ENCODE data around the gene FUT2. TPM values are rescaled to one million over a fixed set of nuclear protein-coding genes. Genes with fewer than 3 reads are reported as not detected.

Gene FUT2
- total RNA-seq, 1 donor from 2014 or later: not detected

- CTCF ChIA-PET: no interaction called here
- H3K9me3 Mint-ChIP-seq: peaks cover 2% of the 10 kb centered on the region
- no peak overlapping the region for H3K4me3 Mint-ChIP-seq
- peaks cover 12% of the 10 kb centered on the region for H3K4me1 Mint-ChIP-seq
- H3K27ac Mint-ChIP-seq: no peak overlapping the region
- TF ChIP-seq CTCF (IDR thresholded peaks at IDR 0.05): no peak
- no peak for DNase-seq
- intact Hi-C loops (cut with micrococcal nuclease): loop anchor here (5.0 kb wide), 1 partner anchor 233 kb away; the partner anchor contains the start of gene LMTK3
- peaks cover 20% of the 10 kb centered on the region for H3K27me3 Mint-ChIP-seq
- POLR2A ChIA-PET: interaction anchor here (0.6 kb wide), 2 partner anchors 100 to 249 kb away, joined by 3 to 4 read pairs; partner anchors contain the start of gene CA11
- no peaks in the 10 kb centered on the region for H3K36me3 Mint-ChIP-seq (ENCODE audit: low read depth)
- ATAC-seq (ENCODE audit: low read depth): peak; percentile 65
Observed at GRCh38 chr19:48745208-48745995, 49.6 kb downstream of the FUT2 start.

- no peak overlapping the region for H3K4me3 Mint-ChIP-seq
- peaks cover 25% of the 10 kb centered on the region for H3K27me3 Mint-ChIP-seq
- peaks cover 9% of the 10 kb centered on the region for H3K4me1 Mint-ChIP-seq
- H3K27ac Mint-ChIP-seq: no peak overlapping the region
- ChIA-PET CTCF (no interaction called here), POLR2A (no interaction called here)
- DNase-seq (no peak), ATAC-seq (ENCODE audit: low read depth) (no peak)
- TF ChIP-seq CTCF (IDR thresholded peaks at IDR 0.05): no peak
- intact Hi-C loops (cut with micrococcal nuclease): loop anchor here (5.0 kb wide), 1 partner anchor 234 kb away; the partner anchor contains the start of gene LMTK3
- H3K36me3 Mint-ChIP-seq (ENCODE audit: low read depth): no peaks in the 10 kb centered on the region
- H3K9me3 Mint-ChIP-seq: peaks cover 2% of the 10 kb centered on the region
Observed at GRCh38 chr19:48746110-48746509, 50.3 kb downstream of the FUT2 start.

- peaks cover 3% of the 10 kb centered on the region for H3K4me1 Mint-ChIP-seq
- H3K36me3 Mint-ChIP-seq (ENCODE audit: low read depth): no peaks in the 10 kb centered on the region
- DNase-seq (no peak), ATAC-seq (ENCODE audit: low read depth) (peak; percentile 88)
- no peak within 1 kb of the TSS for H3K27ac Mint-ChIP-seq
- POLR2A ChIA-PET: interaction anchor here (0.6 kb wide), 1 partner anchor 43 kb away, joined by 3 read pairs; no protein-coding TSS in a partner anchor
- H3K4me3 Mint-ChIP-seq: no peak within 1 kb of the TSS
- peaks cover 29% of the 10 kb centered on the region for H3K27me3 Mint-ChIP-seq
- no peak for TF ChIP-seq CTCF (IDR thresholded peaks at IDR 0.05)
- H3K9me3 Mint-ChIP-seq: peaks cover 2% of the 10 kb centered on the region
- CTCF ChIA-PET: interaction anchor here (1.2 kb wide), 1 partner anchor 8 kb away, joined by 3 read pairs; no protein-coding TSS in a partner anchor
- intact Hi-C loops (cut with micrococcal nuclease): loop anchor here (5.0 kb wide), 1 partner anchor 235 kb away; the partner anchor contains the start of gene LMTK3
Observed at GRCh38 chr19:48746738-48747575, 51.2 kb downstream of the FUT2 start, which contains the start of gene IZUMO1. IZUMO1 (minus strand) TSS chr19:48746909; CDS start chr19:48745859, 1,050 bp downstream.

GRCh38 chr19:48749571-48750198, 53.9 kb downstream of the FUT2 start:
- DNase-seq (no peak), ATAC-seq (ENCODE audit: low read depth) (no peak)
- intact Hi-C loops (cut with micrococcal nuclease): loop anchor here (5.0 kb wide), 1 partner anchor 237 kb away; the partner anchor contains the start of gene LMTK3
- Mint-ChIP-seq H3K36me3 (ENCODE audit: low read depth) (no peaks in the 10 kb centered on the region), H3K27me3 (peaks cover 39% of the 10 kb centered on the region), H3K4me1 (peaks cover 12% of the 10 kb centered on the region), H3K27ac (no peak overlapping the region), H3K4me3 (no peak overlapping the region), H3K9me3 (peaks cover 2% of the 10 kb centered on the region)
- TF ChIP-seq CTCF (IDR thresholded peaks at IDR 0.05): no peak
- POLR2A ChIA-PET: no interaction called here
- CTCF ChIA-PET: no interaction called here

All from activated B cell treated with CpG ODN at 0.5 μM for 24 hours (primary cell).